Peyer's patch (tissue), 4 donors: ENCODE results near the gene GNB1L.

Source experiments
- POLR2A ChIP-seq, 2 donors: fragments of 450-650 bp; IDR thresholded peaks; one replicate each; pipeline ENCODE4 v1.5.1; 2017; ENCODE audit warnings: antibody characterized with exemption in 2 of 2, mild to moderate bottlenecking in 2 of 2, moderate library complexity in 2 of 2
- TF ChIP-seq, protein P1 (sequence below), 6 experiments: fragments of 450-650 bp in 4 of 6; fragments of 200-600 bp in 2 of 6; sonication (generic) in 1 of 6; IDR thresholded peaks; one replicate each; pipeline ENCODE4 v1.5.1; 2017 to 2019; ENCODE audit warnings: antibody characterized with exemption in 6 of 6, mild to moderate bottlenecking in 3 of 6, moderate library complexity in 1 of 6

DNA sequence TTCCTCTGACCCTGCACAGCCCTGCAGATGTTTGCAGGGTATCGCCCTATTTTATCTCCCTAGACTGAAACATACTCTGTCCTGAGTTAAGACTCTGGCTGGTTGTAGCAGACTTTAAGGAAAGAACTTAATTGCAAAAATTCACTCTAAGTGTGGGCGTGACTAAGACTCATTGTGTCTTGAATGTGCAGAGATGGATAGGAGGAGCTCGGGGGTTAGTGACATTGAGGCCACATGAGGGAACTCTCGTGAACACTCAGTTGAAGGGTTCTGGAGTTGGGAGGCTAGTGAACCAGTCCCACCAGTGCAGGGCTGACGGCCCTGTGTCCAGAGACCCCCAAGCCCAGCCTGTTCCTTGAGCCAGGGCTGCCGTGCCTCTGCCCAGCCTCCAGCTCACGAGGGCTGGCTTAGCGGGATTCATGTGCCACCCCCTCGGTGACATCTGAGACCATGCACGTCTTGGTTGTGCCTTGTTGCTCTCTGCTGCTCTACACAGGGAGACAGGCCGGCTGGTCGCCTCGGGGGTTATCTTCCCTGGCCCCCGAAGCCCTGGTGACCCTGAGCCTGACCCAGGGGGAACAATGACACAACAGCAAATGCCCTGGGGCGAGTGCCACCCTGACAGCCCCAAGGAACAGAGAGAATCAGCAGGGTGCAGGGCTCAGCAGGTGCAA lies 105.5 kb downstream of the GNB1L start:
- TF ChIP-seq, protein P1, sequence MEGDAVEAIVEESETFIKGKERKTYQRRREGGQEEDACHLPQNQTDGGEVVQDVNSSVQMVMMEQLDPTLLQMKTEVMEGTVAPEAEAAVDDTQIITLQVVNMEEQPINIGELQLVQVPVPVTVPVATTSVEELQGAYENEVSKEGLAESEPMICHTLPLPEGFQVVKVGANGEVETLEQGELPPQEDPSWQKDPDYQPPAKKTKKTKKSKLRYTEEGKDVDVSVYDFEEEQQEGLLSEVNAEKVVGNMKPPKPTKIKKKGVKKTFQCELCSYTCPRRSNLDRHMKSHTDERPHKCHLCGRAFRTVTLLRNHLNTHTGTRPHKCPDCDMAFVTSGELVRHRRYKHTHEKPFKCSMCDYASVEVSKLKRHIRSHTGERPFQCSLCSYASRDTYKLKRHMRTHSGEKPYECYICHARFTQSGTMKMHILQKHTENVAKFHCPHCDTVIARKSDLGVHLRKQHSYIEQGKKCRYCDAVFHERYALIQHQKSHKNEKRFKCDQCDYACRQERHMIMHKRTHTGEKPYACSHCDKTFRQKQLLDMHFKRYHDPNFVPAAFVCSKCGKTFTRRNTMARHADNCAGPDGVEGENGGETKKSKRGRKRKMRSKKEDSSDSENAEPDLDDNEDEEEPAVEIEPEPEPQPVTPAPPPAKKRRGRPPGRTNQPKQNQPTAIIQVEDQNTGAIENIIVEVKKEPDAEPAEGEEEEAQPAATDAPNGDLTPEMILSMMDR (IDR thresholded peaks at IDR 0.05): no peak
- TF ChIP-seq POLR2A (IDR thresholded peaks at IDR 0.05): no peak
